WTC11 (cell line): ENCODE results near the gene ARHGAP18. TPM values are rescaled to one million over a fixed set of nuclear protein-coding genes. Genes with fewer than 3 reads are reported as not detected.

Source experiments
- ATAC-seq: fragments of 200-7000 bp; cut with Tn5 transposase; 2 replicates; pipeline ENCODE4 v1.10.0; 2021; ENCODE audit warnings: mild to moderate bottlenecking, moderate library complexity
- CTCF ChIA-PET: fragments of 300-600 bp; sonication (Branson Sonifier 250); formaldehyde crosslinking; loops from one replicate; lab custom pipeline; 2021; ENCODE audit warnings: antibody characterized with exemption; lab: Charles Lee
- POLR2A ChIA-PET: fragments of 350-600 bp; sonication (Branson Sonifier 250); formaldehyde crosslinking; loops from one replicate; lab custom pipeline; 2021; ENCODE audit warnings: antibody characterized with exemption; lab: Charles Lee
- DNase-seq: peaks from one replicate; pipeline ENCODE4 v3.0.0; 2021; ENCODE audit warnings: low spot score
- H3K27ac Mint-ChIP-seq: 2 replicates; pipeline ENCODE4 v1.8.0; 2021; ENCODE audit warnings: mixed read lengths
- H3K27me3 Mint-ChIP-seq: 2 replicates; pipeline ENCODE4 v1.8.0; 2021; ENCODE audit warnings: low read depth, mild to moderate bottlenecking, moderate library complexity, mixed read lengths
- H3K36me3 Mint-ChIP-seq: 2 replicates; pipeline ENCODE4 v1.8.0; 2021; ENCODE audit warnings: mixed read lengths
- H3K4me1 Mint-ChIP-seq: 2 replicates; pipeline ENCODE4 v1.8.0; 2022; ENCODE audit warnings: mixed read lengths
- H3K4me3 Mint-ChIP-seq: 2 replicates; pipeline ENCODE4 v1.8.0; 2021; ENCODE audit warnings: mild to moderate bottlenecking, moderate library complexity, mixed read lengths
- H3K9me3 Mint-ChIP-seq: 2 replicates; pipeline ENCODE4 v1.8.0; 2021; ENCODE audit warnings: mixed read lengths
- ELF4 ChIP-seq: sonication (generic); formaldehyde crosslinking; IDR thresholded peaks from 2 replicates; pipeline ENCODE4 v1.8.1; 2022; ENCODE audit warnings: low read depth, mild to moderate bottlenecking, moderate library complexity, missing genetic modification reagents
- FOXP1 ChIP-seq: sonication (generic); formaldehyde crosslinking; IDR thresholded peaks from 2 replicates; pipeline ENCODE4 v1.8.0; 2022; ENCODE audit warnings: missing genetic modification reagents, mild to moderate bottlenecking, moderate library complexity, borderline replicate concordance
- GABPB1 ChIP-seq: sonication (generic); formaldehyde crosslinking; IDR thresholded peaks from 2 replicates; pipeline ENCODE4 v1.8.1; 2023; ENCODE audit warnings: mild to moderate bottlenecking, missing genetic modification reagents
- MYBL2 ChIP-seq: sonication (generic); formaldehyde crosslinking; IDR thresholded peaks from 2 replicates; pipeline ENCODE4 v1.8.1; 2023; ENCODE audit warnings: mild to moderate bottlenecking, moderate library complexity, missing genetic modification reagents
- TEAD4 ChIP-seq: sonication (generic); formaldehyde crosslinking; IDR thresholded peaks from 2 replicates; pipeline ENCODE4 v1.8.0; 2022; ENCODE audit warnings: mild to moderate bottlenecking, missing genetic modification reagents
- ZNF121 ChIP-seq: sonication (generic); formaldehyde crosslinking; IDR thresholded peaks from 2 replicates; pipeline ENCODE4 v1.8.0; 2023; ENCODE audit warnings: missing genetic modification reagents
- total RNA-seq: library from RNA; stranded (reverse); gene quantifications from 3 replicates; pipeline ENCODE4 v1.2.3, GENCODE V29; 2021
- TF ChIP-seq, protein P1 (sequence below): fragments of 250-450 bp; sonication (Bioruptor Pico); IDR thresholded peaks from 2 replicates; pipeline ENCODE4 v1.8.0; 2021; ENCODE audit warnings: mild to moderate bottlenecking
- TF ChIP-seq, protein P2 (sequence below): fragments of 250-450 bp; sonication (Bioruptor Pico); conservative IDR thresholded peaks from 2 replicates; pipeline ENCODE4 v1.9.0; 2021; ENCODE audit warnings: mild to moderate bottlenecking
- TF ChIP-seq, protein P3 (sequence below): sonication (generic); formaldehyde crosslinking; IDR thresholded peaks from 2 replicates; pipeline ENCODE4 v1.8.0; 2023; ENCODE audit warnings: missing genetic modification reagents, mild to moderate bottlenecking, borderline replicate concordance
- TF ChIP-seq, protein P4 (sequence below): fragments of 250-450 bp; sonication (Bioruptor Pico); IDR thresholded peaks from 2 replicates; pipeline ENCODE4 v2.1.2; 2022; ENCODE audit warnings: mild to moderate bottlenecking, moderate library complexity
- TF ChIP-seq, protein P5 (sequence below): sonication (generic); formaldehyde crosslinking; IDR thresholded peaks from 2 replicates; pipeline ENCODE4 v1.8.0; 2022; ENCODE audit warnings: mild to moderate bottlenecking, missing genetic modification reagents
- TF ChIP-seq, protein P6 (sequence below): sonication (generic); formaldehyde crosslinking; IDR thresholded peaks from 2 replicates; pipeline ENCODE4 v1.8.0; 2022; ENCODE audit warnings: missing genetic modification reagents

The ARHGAP18 gene
- total RNA-seq, 1 experiment from 2014 or later: 4.6 TPM

DNA sequence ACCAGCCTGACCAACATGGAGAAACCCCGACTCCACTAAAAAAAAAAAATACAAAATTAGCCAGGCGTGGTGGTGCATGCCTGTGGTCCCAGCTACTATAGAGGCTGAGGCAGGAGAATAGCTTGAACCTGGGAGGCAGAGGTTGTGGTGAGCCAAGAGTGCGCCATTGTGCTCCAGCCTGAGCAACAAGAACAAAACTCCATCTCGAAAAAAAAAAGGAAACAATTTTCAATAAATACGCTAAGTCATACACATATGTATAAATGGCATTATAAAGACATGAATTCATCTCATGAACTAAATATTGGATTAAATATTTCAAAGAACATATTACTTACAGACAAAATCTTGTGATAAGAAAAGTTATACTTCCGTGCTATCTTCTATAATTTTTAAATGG, 2.9 kb downstream of the ARHGAP18 start:
- H3K36me3 Mint-ChIP-seq: no peaks in the 10 kb centered on the region
- no peak for ATAC-seq
- no peak overlapping the region for H3K27ac Mint-ChIP-seq
- POLR2A ChIA-PET: interaction anchor here (0.7 kb wide), 2 partner anchors 404 to 714 kb away, joined by 3 to 4 read pairs; no protein-coding TSS in a partner anchor
- no peaks in the 10 kb centered on the region for H3K9me3 Mint-ChIP-seq
- H3K4me3 Mint-ChIP-seq: no peak overlapping the region
- CTCF ChIA-PET: no interaction called here
- H3K4me1 Mint-ChIP-seq: peaks cover 40% of the 10 kb centered on the region
- no peaks in the 10 kb centered on the region; the same call in 1 of the 2 replicates for H3K27me3 Mint-ChIP-seq
- TF ChIP-seq ELF4 (CRISPR knock-in tag) (no peak), GABPB1 (CRISPR knock-in tag) (no peak), MYBL2 (CRISPR knock-in tag) (no peak), FOXP1 (CRISPR knock-in tag) (no peak), ZNF121 (CRISPR knock-in tag) (no peak), TEAD4 (CRISPR knock-in tag) (no peak)
- TF ChIP-seq, protein P1, sequence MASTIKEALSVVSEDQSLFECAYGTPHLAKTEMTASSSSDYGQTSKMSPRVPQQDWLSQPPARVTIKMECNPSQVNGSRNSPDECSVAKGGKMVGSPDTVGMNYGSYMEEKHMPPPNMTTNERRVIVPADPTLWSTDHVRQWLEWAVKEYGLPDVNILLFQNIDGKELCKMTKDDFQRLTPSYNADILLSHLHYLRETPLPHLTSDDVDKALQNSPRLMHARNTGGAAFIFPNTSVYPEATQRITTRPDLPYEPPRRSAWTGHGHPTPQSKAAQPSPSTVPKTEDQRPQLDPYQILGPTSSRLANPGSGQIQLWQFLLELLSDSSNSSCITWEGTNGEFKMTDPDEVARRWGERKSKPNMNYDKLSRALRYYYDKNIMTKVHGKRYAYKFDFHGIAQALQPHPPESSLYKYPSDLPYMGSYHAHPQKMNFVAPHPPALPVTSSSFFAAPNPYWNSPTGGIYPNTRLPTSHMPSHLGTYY (CRISPR knock-in tag): no peak
- TF ChIP-seq, protein P2, sequence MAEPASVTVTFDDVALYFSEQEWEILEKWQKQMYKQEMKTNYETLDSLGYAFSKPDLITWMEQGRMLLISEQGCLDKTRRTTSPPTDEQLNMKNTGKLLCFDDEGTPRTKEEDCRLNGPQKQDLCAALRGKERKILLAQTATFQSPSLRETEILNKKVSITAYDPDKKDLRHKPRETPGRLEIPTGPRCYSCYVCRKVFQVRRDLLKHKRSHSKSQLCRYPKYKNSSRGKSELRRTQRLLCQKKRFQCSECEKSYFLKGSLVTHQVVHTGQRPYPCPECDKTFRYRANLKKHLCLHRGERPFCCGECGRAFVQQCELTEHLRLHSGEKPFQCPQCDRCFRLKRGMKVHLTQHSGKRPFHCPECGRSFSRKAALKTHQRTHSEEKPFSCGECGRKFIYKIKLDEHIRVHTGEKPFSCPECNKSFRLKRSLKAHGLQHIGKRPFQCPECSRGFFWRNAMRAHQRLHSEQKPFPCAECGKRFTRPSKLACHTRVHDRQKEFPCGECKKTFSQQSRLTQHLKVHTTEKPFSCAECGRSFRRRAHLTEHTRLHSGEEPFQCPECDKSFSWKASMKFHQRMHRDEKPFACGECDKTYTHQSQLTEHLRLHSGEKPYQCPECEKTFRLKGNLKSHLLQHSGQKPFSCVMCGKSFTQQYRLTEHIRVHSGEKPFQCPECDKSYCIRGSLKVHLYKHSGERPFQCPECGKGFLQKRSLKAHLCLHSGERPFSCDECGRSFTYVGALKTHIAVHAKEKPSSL (CRISPR knock-in tag): no peak
- TF ChIP-seq, protein P3, sequence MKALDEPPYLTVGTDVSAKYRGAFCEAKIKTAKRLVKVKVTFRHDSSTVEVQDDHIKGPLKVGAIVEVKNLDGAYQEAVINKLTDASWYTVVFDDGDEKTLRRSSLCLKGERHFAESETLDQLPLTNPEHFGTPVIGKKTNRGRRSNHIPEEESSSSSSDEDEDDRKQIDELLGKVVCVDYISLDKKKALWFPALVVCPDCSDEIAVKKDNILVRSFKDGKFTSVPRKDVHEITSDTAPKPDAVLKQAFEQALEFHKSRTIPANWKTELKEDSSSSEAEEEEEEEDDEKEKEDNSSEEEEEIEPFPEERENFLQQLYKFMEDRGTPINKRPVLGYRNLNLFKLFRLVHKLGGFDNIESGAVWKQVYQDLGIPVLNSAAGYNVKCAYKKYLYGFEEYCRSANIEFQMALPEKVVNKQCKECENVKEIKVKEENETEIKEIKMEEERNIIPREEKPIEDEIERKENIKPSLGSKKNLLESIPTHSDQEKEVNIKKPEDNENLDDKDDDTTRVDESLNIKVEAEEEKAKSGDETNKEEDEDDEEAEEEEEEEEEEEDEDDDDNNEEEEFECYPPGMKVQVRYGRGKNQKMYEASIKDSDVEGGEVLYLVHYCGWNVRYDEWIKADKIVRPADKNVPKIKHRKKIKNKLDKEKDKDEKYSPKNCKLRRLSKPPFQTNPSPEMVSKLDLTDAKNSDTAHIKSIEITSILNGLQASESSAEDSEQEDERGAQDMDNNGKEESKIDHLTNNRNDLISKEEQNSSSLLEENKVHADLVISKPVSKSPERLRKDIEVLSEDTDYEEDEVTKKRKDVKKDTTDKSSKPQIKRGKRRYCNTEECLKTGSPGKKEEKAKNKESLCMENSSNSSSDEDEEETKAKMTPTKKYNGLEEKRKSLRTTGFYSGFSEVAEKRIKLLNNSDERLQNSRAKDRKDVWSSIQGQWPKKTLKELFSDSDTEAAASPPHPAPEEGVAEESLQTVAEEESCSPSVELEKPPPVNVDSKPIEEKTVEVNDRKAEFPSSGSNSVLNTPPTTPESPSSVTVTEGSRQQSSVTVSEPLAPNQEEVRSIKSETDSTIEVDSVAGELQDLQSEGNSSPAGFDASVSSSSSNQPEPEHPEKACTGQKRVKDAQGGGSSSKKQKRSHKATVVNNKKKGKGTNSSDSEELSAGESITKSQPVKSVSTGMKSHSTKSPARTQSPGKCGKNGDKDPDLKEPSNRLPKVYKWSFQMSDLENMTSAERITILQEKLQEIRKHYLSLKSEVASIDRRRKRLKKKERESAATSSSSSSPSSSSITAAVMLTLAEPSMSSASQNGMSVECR (CRISPR knock-in tag): no peak
- TF ChIP-seq, protein P4, sequence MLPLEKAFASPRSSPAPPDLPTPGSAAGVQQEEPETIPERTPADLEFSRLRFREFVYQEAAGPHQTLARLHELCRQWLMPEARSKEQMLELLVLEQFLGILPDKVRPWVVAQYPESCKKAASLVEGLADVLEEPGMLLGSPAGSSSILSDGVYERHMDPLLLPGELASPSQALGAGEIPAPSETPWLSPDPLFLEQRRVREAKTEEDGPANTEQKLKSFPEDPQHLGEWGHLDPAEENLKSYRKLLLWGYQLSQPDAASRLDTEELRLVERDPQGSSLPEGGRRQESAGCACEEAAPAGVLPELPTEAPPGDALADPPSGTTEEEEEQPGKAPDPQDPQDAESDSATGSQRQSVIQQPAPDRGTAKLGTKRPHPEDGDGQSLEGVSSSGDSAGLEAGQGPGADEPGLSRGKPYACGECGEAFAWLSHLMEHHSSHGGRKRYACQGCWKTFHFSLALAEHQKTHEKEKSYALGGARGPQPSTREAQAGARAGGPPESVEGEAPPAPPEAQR: no peak
- TF ChIP-seq, protein P5, sequence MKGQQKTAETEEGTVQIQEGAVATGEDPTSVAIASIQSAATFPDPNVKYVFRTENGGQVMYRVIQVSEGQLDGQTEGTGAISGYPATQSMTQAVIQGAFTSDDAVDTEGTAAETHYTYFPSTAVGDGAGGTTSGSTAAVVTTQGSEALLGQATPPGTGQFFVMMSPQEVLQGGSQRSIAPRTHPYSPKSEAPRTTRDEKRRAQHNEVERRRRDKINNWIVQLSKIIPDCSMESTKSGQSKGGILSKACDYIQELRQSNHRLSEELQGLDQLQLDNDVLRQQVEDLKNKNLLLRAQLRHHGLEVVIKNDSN (CRISPR knock-in tag): no peak
- TF ChIP-seq, protein P6, sequence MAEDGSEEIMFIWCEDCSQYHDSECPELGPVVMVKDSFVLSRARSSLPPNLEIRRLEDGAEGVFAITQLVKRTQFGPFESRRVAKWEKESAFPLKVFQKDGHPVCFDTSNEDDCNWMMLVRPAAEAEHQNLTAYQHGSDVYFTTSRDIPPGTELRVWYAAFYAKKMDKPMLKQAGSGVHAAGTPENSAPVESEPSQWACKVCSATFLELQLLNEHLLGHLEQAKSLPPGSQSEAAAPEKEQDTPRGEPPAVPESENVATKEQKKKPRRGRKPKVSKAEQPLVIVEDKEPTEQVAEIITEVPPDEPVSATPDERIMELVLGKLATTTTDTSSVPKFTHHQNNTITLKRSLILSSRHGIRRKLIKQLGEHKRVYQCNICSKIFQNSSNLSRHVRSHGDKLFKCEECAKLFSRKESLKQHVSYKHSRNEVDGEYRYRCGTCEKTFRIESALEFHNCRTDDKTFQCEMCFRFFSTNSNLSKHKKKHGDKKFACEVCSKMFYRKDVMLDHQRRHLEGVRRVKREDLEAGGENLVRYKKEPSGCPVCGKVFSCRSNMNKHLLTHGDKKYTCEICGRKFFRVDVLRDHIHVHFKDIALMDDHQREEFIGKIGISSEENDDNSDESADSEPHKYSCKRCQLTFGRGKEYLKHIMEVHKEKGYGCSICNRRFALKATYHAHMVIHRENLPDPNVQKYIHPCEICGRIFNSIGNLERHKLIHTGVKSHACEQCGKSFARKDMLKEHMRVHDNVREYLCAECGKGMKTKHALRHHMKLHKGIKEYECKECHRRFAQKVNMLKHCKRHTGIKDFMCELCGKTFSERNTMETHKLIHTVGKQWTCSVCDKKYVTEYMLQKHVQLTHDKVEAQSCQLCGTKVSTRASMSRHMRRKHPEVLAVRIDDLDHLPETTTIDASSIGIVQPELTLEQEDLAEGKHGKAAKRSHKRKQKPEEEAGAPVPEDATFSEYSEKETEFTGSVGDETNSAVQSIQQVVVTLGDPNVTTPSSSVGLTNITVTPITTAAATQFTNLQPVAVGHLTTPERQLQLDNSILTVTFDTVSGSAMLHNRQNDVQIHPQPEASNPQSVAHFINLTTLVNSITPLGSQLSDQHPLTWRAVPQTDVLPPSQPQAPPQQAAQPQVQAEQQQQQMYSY (CRISPR knock-in tag): no peak
- no peak for DNase-seq
